Thymus (tissue), 11 donors: Measurements from ENCODE around the gene SUGCT. TPM values are rescaled to one million over a fixed set of nuclear protein-coding genes. Genes with fewer than 3 reads are reported as not detected.

Experiments used
- DNase-seq, 9 donors: peaks; one replicate each; pipeline ENCODE4 v3.0.0-alpha.2; 2013; ENCODE audit warnings: low spot score in 9 of 9, low read depth in 6 of 9, missing footprints in 1 of 9
- H3K27ac ChIP-seq, 2 donors: one replicate each; pipeline ENCODE4 v1.5.1; 2013; ENCODE audit warnings: control low read depth in 1 of 2, low read depth in 1 of 2, low read length in 1 of 2, mild to moderate bottlenecking in 1 of 2, moderate library complexity in 1 of 2
- H3K27me3 ChIP-seq, 2 donors: one replicate each; pipeline ENCODE4 v1.5.1; 2013; ENCODE audit warnings: low read length in 1 of 2; ENCODE audit not compliant: control insufficient read depth in 2 of 2, insufficient read depth in 1 of 2
- H3K36me3 ChIP-seq, 2 donors: one replicate each; pipeline ENCODE4 v1.5.1; 2013; ENCODE audit warnings: low read length in 1 of 2, mild to moderate bottlenecking in 1 of 2, moderate library complexity in 1 of 2; ENCODE audit not compliant: control insufficient read depth in 2 of 2, insufficient read depth in 2 of 2
- H3K4me1 ChIP-seq, 2 donors: one replicate each; pipeline ENCODE4 v1.5.1; 2013; ENCODE audit warnings: low read length in 2 of 2; ENCODE audit not compliant: control insufficient read depth in 2 of 2, insufficient read depth in 2 of 2
- H3K4me3 ChIP-seq, 2 donors: one replicate each; pipeline ENCODE4 v1.5.1; 2013; ENCODE audit warnings: low read length in 2 of 2, control low read depth in 1 of 2, mild to moderate bottlenecking in 1 of 2
- H3K9me3 ChIP-seq, 2 donors: one replicate each; pipeline ENCODE4 v1.5.1; 2013; ENCODE audit warnings: low read length in 1 of 2, mild to moderate bottlenecking in 1 of 2; ENCODE audit not compliant: control insufficient read depth in 2 of 2, insufficient read depth in 1 of 2
- WGBS: extraction: QIAGEN DNeasy Blood & Tissue Kit; methylation state at CpG from one replicate; pipeline ENCODE4 v1.1.7; 2013; 5-methylcytosine and 5-hydroxymethylcytosine counted together
- polyA plus RNA-seq: library from polyadenylated mRNA; stranded (reverse); fragments of 200-250 nt; gene quantifications from one replicate; pipeline ENCODE4 v1.2.3, GENCODE V29; 2013
- total RNA-seq: library from RNA; stranded (reverse); fragments of 120-200 nt; gene quantifications from one replicate; pipeline ENCODE4 v1.2.4, GENCODE V29; 2013
- donor health status: healthy.

SUGCT gene
- total and polyA plus RNA-seq, 2 donors, result 1.6 to 5.5 TPM

DNA sequence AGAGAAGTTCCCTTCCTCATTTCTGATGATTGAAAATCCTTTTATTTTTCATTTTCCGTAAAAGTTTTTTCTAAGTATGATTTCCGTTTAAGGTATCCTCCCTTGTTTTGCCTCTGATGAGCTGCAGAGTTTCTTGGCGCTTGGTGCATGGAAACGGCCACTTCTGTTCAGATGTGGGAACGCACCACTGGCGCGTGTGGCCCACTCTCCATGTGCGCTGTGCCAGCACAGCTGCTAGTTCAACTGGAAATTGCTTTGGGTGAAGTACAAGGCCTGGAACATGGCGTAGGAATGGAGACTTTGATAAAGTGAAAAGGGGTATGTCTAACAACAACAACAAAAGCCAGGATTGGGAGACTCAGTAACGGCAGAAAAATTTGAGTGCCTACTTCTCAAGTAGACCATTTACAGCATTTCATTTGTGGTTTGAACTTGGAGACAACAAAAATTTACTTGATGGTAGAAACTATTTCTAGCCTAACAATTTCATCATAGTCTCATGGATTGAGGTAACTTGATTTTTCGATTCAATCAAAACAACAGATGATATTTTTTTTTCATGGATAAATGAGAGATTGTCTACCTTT is 364.2 kb downstream of the SUGCT start:
- H3K9me3 ChIP-seq, result no peaks in the 10 kb centered on the region
- H3K36me3 ChIP-seq, result no peaks in the 10 kb centered on the region
- no peak overlapping the region for H3K27ac ChIP-seq
- no peak for DNase-seq
- no peak overlapping the region for H3K4me3 ChIP-seq
- no peaks in the 10 kb centered on the region for H3K27me3 ChIP-seq
- H3K4me1 ChIP-seq, result no peaks in the 10 kb centered on the region
- WGBS, result 97% methylated on average over 11 of the region's 11 CpGs

DNA sequence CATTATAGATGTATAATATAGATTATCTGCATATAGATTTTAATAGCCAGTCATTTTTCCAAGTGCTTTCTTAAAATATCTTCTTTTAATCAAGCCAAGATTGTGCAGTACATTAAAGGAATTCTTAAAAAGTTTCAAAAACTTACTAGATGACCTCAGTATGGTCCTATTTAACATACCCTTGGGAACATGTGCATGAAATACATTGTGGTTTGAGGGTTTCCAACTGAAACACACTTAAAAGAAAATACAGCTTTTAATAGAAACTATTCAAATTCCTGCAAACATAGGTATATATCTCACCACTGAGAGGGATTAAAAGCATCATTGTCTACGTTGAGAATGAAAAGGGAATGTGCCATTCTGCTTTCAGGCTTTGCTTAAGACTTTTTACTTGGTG is 364.9 kb downstream of the SUGCT start:
- H3K4me3 ChIP-seq, result no peak overlapping the region
- no peaks in the 10 kb centered on the region for H3K36me3 ChIP-seq
- no peaks in the 10 kb centered on the region for H3K27me3 ChIP-seq
- H3K4me1 ChIP-seq, result no peaks in the 10 kb centered on the region
- no peaks in the 10 kb centered on the region for H3K9me3 ChIP-seq
- WGBS, result 7% methylated on average over 1 of the region's 1 CpG
- H3K27ac ChIP-seq, result no peak overlapping the region
- DNase-seq, result peak in 1 of 9 donors; percentile 10

DNA sequence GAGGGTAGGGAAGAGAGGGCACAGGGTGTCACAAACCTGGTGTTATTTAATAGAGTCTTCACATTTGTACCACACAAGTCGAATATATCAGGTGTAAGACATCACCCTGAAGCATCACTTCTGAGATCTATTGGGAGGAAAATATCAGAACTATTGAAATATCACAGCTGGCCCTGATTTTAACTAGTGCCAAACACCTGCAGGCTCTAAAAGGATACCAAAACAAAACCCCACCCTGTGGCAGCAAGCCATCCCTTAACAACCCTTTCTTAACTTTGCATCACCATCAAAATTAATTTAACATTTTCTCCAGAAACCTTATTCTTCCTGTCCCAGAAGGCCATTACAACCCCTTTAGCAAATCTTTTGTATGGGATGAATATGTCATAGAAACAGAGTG is 365.4 kb downstream of the SUGCT start:
- H3K27me3 ChIP-seq, result no peaks in the 10 kb centered on the region
- WGBS, result 50% methylated on average over 1 of the region's 1 CpG
- H3K36me3 ChIP-seq, result no peaks in the 10 kb centered on the region
- DNase-seq, result no peak
- H3K4me3 ChIP-seq, result no peak overlapping the region
- no peaks in the 10 kb centered on the region for H3K9me3 ChIP-seq
- H3K27ac ChIP-seq, result no peak overlapping the region
- H3K4me1 ChIP-seq, result no peaks in the 10 kb centered on the region

DNA sequence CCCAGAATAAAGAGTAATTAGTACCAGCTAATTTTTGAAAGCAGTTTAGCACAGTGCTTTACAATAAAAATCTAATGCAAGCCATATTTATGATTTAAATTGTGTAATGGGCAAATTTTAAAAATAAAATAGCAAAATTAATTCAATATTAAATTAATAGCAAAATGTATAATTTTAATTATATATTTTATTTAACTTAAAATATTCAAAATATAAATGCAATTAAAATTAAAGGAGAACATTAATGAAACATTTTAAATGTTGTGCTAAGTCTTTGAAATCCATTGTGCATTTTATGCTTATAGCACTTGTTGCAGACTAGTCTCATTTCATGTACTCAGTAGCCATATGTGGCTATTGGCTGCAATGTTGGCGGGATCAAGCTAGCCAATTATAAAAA is 367.6 kb downstream of the SUGCT start:
- no peak for DNase-seq
- 98% methylated on average over 1 of the region's 1 CpG for WGBS
- Histone ChIP-seq H3K36me3 (no peaks in the 10 kb centered on the region), H3K4me3 (no peak overlapping the region), H3K27ac (no peak overlapping the region), H3K4me1 (no peaks in the 10 kb centered on the region), H3K27me3 (no peaks in the 10 kb centered on the region), H3K9me3 (peaks cover 0 to under 1% of the 10 kb centered on the region in 2 donors)

DNA sequence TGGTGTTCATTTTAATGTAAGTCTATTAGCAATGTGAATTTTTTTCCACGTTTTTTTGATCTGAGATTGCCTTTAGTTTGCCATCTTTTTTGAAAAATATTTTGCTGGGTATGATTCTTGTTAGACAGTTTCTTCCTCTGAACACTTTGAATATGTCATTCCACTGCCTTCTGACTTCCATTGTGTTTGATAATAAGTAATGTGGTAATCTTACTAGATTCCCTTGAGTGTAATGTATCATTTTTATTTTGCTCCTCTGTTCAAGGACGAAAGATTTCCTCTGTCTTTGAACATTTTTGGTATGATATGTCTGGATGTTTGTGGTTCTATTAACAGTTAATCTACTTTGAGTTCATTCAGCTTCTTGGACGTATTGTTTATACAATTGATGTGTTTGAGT is 371.4 kb downstream of the SUGCT start:
- no peaks in the 10 kb centered on the region for H3K27me3 ChIP-seq
- peaks cover 0 to 2% of the 10 kb centered on the region in 2 donors for H3K9me3 ChIP-seq
- no peak overlapping the region for H3K27ac ChIP-seq
- no peaks in the 10 kb centered on the region for H3K4me1 ChIP-seq
- no peak overlapping the region for H3K4me3 ChIP-seq
- no peaks in the 10 kb centered on the region for H3K36me3 ChIP-seq
- 96% methylated on average over 3 of the region's 3 CpGs for WGBS
- no peak for DNase-seq

DNA sequence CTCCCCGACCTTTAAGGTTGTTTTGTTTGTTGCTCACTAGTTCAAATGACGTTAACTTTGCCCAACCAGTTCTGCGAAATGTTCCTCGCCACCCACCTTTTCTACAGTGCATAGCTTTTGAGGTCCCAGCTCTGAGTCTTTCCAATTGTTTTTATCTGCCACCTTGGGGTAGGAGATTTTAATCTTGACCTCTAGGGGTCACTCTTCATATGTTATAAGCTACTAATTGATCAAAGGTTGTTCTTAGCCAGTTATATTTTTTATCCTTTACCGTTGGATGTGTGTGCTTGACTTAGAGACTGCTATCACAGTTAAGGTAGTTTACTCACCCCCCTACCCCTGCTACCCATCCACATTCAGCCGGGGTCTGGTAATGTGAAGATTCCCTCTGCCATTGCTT is 372.4 kb downstream of the SUGCT start:
- peak in 1 of 9 donors; percentile 19 for DNase-seq
- no peaks in the 10 kb centered on the region for H3K36me3 ChIP-seq
- no peak overlapping the region for H3K4me3 ChIP-seq
- H3K9me3 ChIP-seq, result peaks cover 0 to 2% of the 10 kb centered on the region in 2 donors
- no peak overlapping the region for H3K27ac ChIP-seq
- no peaks in the 10 kb centered on the region for H3K27me3 ChIP-seq
- no peaks in the 10 kb centered on the region for H3K4me1 ChIP-seq
- WGBS, result 91% methylated on average over 6 of the region's 6 CpGs

DNA sequence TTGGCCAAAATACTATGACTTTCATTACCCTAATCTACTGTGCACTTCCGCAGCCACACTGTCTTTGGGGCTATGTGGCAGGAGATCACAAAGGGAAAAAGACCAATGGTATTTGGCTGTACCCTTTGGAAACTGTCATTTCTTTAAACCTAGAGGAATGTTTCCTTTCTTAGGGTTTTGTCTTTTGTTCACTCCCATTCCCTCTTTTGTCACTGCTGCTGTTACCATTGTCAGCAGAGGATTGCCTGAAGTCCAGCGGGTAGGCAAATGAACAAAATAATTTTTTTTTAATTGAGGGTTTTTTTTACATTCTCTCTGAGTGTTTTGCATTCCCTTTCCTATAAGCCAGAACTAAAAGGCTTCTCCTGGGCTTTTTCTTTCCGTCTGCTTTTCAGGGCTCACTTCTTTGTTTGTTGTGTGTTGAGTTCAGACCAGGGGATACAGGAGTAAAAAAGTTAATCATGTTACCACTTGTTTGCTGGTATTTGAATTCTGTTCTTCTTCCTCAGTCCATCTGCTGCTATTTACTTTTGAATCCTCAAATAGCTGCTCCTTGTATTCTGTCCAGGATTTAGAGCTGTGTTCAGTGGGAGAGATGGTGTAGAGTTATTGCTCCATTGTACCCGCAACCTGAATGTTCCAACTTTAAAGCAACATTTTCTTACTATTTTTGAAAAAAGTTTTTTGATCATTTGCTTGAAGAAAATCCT is 374.6 kb downstream of the SUGCT start:
- WGBS, result 86% methylated on average over 4 of the region's 4 CpGs

DNA sequence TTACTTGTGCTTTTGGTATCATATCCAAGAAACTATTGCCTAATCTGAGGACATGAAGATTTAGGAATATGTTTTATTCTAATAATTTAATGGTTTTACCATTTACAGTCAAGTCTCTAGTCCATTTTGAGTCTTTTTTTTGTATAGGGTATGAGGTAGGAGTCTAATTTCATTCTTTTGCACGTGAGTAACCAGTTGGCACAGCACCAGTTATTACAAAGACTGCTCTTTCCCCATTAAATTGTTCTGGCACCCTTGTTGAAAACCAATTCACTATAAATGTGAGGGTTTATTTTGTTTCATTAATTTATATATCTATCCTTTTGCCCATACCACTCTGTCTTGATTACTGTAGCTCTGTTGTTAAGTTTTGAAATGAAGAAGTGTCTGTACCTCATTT is 381.6 kb downstream of the SUGCT start:
- no peaks in the 10 kb centered on the region for H3K27me3 ChIP-seq
- WGBS, result 92% methylated on average over 1 of the region's 1 CpG
- H3K4me1 ChIP-seq, result no peaks in the 10 kb centered on the region
- H3K4me3 ChIP-seq, result no peak overlapping the region
- no peak overlapping the region for H3K27ac ChIP-seq
- DNase-seq, result no peak
- H3K9me3 ChIP-seq, result no peaks in the 10 kb centered on the region
- no peaks in the 10 kb centered on the region for H3K36me3 ChIP-seq

More for the DNA sequence above, 374.6 kb downstream of the SUGCT start:
- Histone ChIP-seq H3K36me3 (no peaks in the 10 kb centered on the region), H3K9me3 (peaks cover 0 to 2% of the 10 kb centered on the region in 2 donors), H3K4me3 (no peak overlapping the region), H3K27ac (no peak overlapping the region), H3K4me1 (no peaks in the 10 kb centered on the region), H3K27me3 (no peaks in the 10 kb centered on the region)
- no peak for DNase-seq

DNA sequence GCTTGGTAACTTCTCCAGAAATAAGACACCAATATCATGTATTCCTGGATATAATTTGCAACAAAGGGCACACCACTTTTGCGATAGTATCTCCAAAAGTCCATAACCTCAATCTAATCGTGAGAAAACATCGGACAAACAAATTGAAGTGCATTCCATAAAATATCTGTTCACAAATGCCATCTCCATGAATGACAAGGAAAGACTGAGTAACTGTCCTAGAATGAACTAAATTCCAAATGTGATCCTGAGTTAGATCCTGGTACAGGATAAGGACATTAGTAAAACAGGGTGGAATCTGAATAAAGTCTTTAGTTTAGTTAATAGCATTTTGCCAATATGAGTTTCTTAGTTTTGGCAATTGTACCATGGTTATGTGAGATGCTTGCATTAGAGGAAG is 384.2 kb downstream of the SUGCT start:
- no peak overlapping the region for H3K4me3 ChIP-seq
- H3K9me3 ChIP-seq, result no peaks in the 10 kb centered on the region
- no peak overlapping the region for H3K27ac ChIP-seq
- no peaks in the 10 kb centered on the region for H3K4me1 ChIP-seq
- WGBS, result 98% methylated on average over 3 of the region's 3 CpGs
- H3K27me3 ChIP-seq, result no peaks in the 10 kb centered on the region
- H3K36me3 ChIP-seq, result no peaks in the 10 kb centered on the region
- DNase-seq, result no peak
